IMR-90 (cell line): ENCODE data around the gene SLC9A7. TPM values are rescaled to one million over a fixed set of nuclear protein-coding genes. Genes with fewer than 3 reads are reported as not detected.

Experiments used
- ATAC-seq: fragments of 200-7000 bp; cut with Tn5 transposase; 2 replicates; pipeline ENCODE4 v1.9.1; 2020; ENCODE audit warnings: low read depth, mild to moderate bottlenecking, moderate library complexity
- BruUV-seq: library from RNA; stranded (reverse); fragments of 400-500 nt; replicated peaks from 2 replicates; lab custom pipeline; 2021; lab: Mats Ljungman, UMichigan
- CTCF ChIA-PET: fragments of 300-600 bp; formaldehyde crosslinking; extraction: SDS; loops from one replicate; lab custom pipeline; 2021; ENCODE audit warnings: antibody characterized with exemption; lab: Yijun Ruan, JAX
- POLR2A ChIA-PET: fragments of 300-600 bp; sonication (Branson Sonifier 250); formaldehyde crosslinking; loops from one replicate; lab custom pipeline; 2022; ENCODE audit warnings: antibody characterized with exemption; ENCODE audit not compliant: unreplicated experiment; lab: Charles Lee
- DNase-seq: peaks from one replicate; pipeline ENCODE4 v3.0.0; 2013
- H2AFZ ChIP-seq: replicated peaks from 2 replicates; pipeline ENCODE3; 2013; ENCODE audit warnings: low read length, mild to moderate bottlenecking; ENCODE audit not compliant: poor library complexity
- H2AK5ac ChIP-seq: 2 replicates; pipeline ENCODE4 v1.6.1; 2013; ENCODE audit warnings: low read depth, low read length, inconsistent platforms
- H2AK9ac ChIP-seq: replicated peaks from 2 replicates; pipeline ENCODE3; 2013; ENCODE audit warnings: mild to moderate bottlenecking, low read depth, low read length, moderate library complexity; ENCODE audit not compliant: poor library complexity
- H2BK120ac ChIP-seq: 2 replicates; pipeline ENCODE4 v1.6.1; 2013; ENCODE audit warnings: low read depth, low read length, inconsistent platforms
- H2BK15ac ChIP-seq: 3 replicates; pipeline ENCODE4 v1.6.1; 2013; ENCODE audit warnings: low read depth, low read length, inconsistent platforms
- H2BK20ac ChIP-seq: 2 replicates; pipeline ENCODE4 v1.6.1; 2013; ENCODE audit warnings: low read depth, mild to moderate bottlenecking, inconsistent platforms, low read length, moderate library complexity
- H2BK5ac ChIP-seq: 2 replicates; pipeline ENCODE4 v1.6.1; 2013; ENCODE audit warnings: mild to moderate bottlenecking, low read depth, low read length, inconsistent platforms; ENCODE audit not compliant: poor library complexity, severe bottlenecking
- H3K14ac ChIP-seq: replicated peaks from 2 replicates; pipeline ENCODE4 v1.6.1; 2013; ENCODE audit warnings: low read depth, low read length, inconsistent platforms
- H3K18ac ChIP-seq: 2 replicates; pipeline ENCODE4 v1.6.1; 2013; ENCODE audit warnings: low read depth, low read length, control low read depth
- H3K23ac ChIP-seq: 2 replicates; pipeline ENCODE4 v1.6.1; 2013; ENCODE audit warnings: low read depth, low read length, inconsistent platforms
- H3K27ac ChIP-seq: 2 replicates; pipeline ENCODE4 v1.5.1; 2013; ENCODE audit warnings: mild to moderate bottlenecking, control low read depth, low read length; ENCODE audit not compliant: insufficient read depth
- H3K27me3 ChIP-seq: 2 replicates; pipeline ENCODE4 v1.6.1; 2013; ENCODE audit warnings: low read length; ENCODE audit not compliant: control insufficient read depth, insufficient read depth
- H3K36me3 ChIP-seq: 2 replicates; pipeline ENCODE4 v1.6.1; 2013; ENCODE audit warnings: low read length, mixed read lengths; ENCODE audit not compliant: control insufficient read depth, insufficient read depth
- H3K4ac ChIP-seq: 2 replicates; pipeline ENCODE4 v1.6.1; 2013; ENCODE audit warnings: low read depth, low read length, inconsistent platforms
- H3K4me1 ChIP-seq: 2 replicates; pipeline ENCODE4 v1.6.1; 2013; ENCODE audit warnings: low read length, mixed read lengths; ENCODE audit not compliant: control insufficient read depth, insufficient read depth
- H3K4me2 ChIP-seq: 2 replicates; pipeline ENCODE4 v1.6.1; 2013; ENCODE audit warnings: low read depth, mild to moderate bottlenecking, control low read depth, low read length, moderate library complexity
- H3K4me3 ChIP-seq: 2 replicates; pipeline ENCODE4 v1.5.1; 2013; ENCODE audit warnings: low read depth, mild to moderate bottlenecking, control low read depth, low read length, moderate library complexity; ENCODE audit not compliant: insufficient read depth
- H3K56ac ChIP-seq: 2 replicates; pipeline ENCODE4 v1.6.1; 2013; ENCODE audit warnings: low read length, inconsistent platforms; ENCODE audit not compliant: insufficient read depth; ENCODE audit errors: extremely low read depth
- H3K79me1 ChIP-seq, 2 experiments: 2 replicates each; pipeline ENCODE4 v1.6.1; 2013; ENCODE audit warnings: low read length in 2 of 2, inconsistent platforms in 1 of 2, low read depth in 1 of 2
- H3K9ac ChIP-seq: 2 replicates; pipeline ENCODE4 v1.6.1; 2013; ENCODE audit warnings: low read depth, low read length, control low read depth
- H3K9me1 ChIP-seq: 2 replicates; pipeline ENCODE4 v1.6.1; 2013; ENCODE audit warnings: low read length, inconsistent platforms; ENCODE audit not compliant: insufficient read depth
- H3K9me3 ChIP-seq: 2 replicates; pipeline ENCODE4 v1.6.1; 2013; ENCODE audit warnings: low read length; ENCODE audit not compliant: control insufficient read depth, insufficient read depth
- H4K20me1 ChIP-seq: 2 replicates; pipeline ENCODE4 v1.6.1; 2013; ENCODE audit warnings: low read length, inconsistent platforms; ENCODE audit not compliant: insufficient read depth
- H4K5ac ChIP-seq: 2 replicates; pipeline ENCODE4 v1.6.1; 2013; ENCODE audit warnings: mild to moderate bottlenecking, low read depth, low read length, control low read depth
- H4K8ac ChIP-seq, 2 experiments: 2 replicates each; pipeline ENCODE4 v1.6.1; 2013; ENCODE audit warnings: low read depth in 2 of 2, low read length in 2 of 2, control low read depth in 1 of 2, inconsistent platforms in 1 of 2
- H4K91ac ChIP-seq: 2 replicates; pipeline ENCODE4 v1.6.1; 2013; ENCODE audit warnings: low read depth, low read length, inconsistent platforms; ENCODE audit not compliant: insufficient read depth
- MAZ ChIP-seq: IDR thresholded peaks from 2 replicates; pipeline ENCODE4 v1.6.1; 2012; ENCODE audit warnings: low read depth, mild to moderate bottlenecking, low read length, improper control_type of control experiment, moderate library complexity, borderline replicate concordance
- MXI1 ChIP-seq: IDR thresholded peaks from 2 replicates; pipeline ENCODE4 v1.6.1; 2012; ENCODE audit warnings: low read depth, mild to moderate bottlenecking, low read length, moderate library complexity, borderline replicate concordance
- RAD21 ChIP-seq: IDR thresholded peaks from 2 replicates; pipeline ENCODE4 v1.6.1; 2012; ENCODE audit warnings: low read length, improper control_type of control experiment
- RCOR1 ChIP-seq: IDR thresholded peaks from 2 replicates; pipeline ENCODE4 v1.6.1; 2012; ENCODE audit warnings: mild to moderate bottlenecking, low read length, improper control_type of control experiment; ENCODE audit not compliant: insufficient replicate concordance
- RFX5 ChIP-seq: IDR thresholded peaks from 2 replicates; pipeline ENCODE4 v1.8.0; 2012; ENCODE audit warnings: low read depth, mild to moderate bottlenecking, low read length, moderate library complexity
- USF2 ChIP-seq: fragments of 150-350 bp; IDR thresholded peaks from 2 replicates; pipeline ENCODE4 v1.6.1; 2017; ENCODE audit warnings: mild to moderate bottlenecking, antibody characterized with exemption, low read length, low read depth
- WGBS, 2 experiments: methylation state at CpG; one replicate each; pipeline versions ENCODE4 v1.1.5 to v1.1.7; 2013; ENCODE audit warnings: missing lambda C conversion rate in 2 of 2; ENCODE audit not compliant: insufficient read length in 1 of 2; ENCODE audit errors: extremely low coverage in 2 of 2; 5-methylcytosine and 5-hydroxymethylcytosine counted together
- dilution Hi-C: fragments of 300-500 bp; cut with HindIII; formaldehyde crosslinking; loops from one replicate; pipeline ENCODE4 v1.14.3; 2018; ENCODE audit warnings: low sequenced_read_pairs; ENCODE audit not compliant: unreplicated experiment
- in situ Hi-C: fragments of 300-500 bp; cut with MboI; formaldehyde crosslinking; loops from 3 replicates; pipeline ENCODE4 v1.14.3; 2019; ENCODE audit warnings: low sequenced_read_pairs, inconsistent platforms, mixed read lengths
- intact Hi-C: fragments of 100-400 bp; cut with micrococcal nuclease; formaldehyde crosslinking; loops from 2 replicates; pipeline ENCODE4 v1.10.0; 2022
- polyA plus RNA-seq, 3 experiments: library from polyadenylated mRNA; depleted of rRNA; stranded (reverse); fragments of >200 nt; gene quantifications; 2 replicates each; pipeline ENCODE4 v1.2.3, GENCODE V29; 2012; ENCODE audit warnings: low replicate concordance in 1 of 3
- total RNA-seq: library from RNA; depleted of rRNA; stranded (reverse); fragments of >200 nt; gene quantifications from 2 replicates; pipeline ENCODE4 v1.2.3, GENCODE V29; 2012
- TF ChIP-seq, protein P1 (sequence below): conservative IDR thresholded peaks from 2 replicates; pipeline ENCODE4 v1.5.1; 2012; ENCODE audit warnings: mild to moderate bottlenecking, low read depth, low read length, improper control_type of control experiment
- TF ChIP-seq, protein P2 (sequence below): fragments of 150-350 bp; IDR thresholded peaks from 2 replicates; pipeline ENCODE4 v1.6.1; 2016; ENCODE audit warnings: low read depth, mild to moderate bottlenecking, low read length, moderate library complexity, borderline replicate concordance

Gene SLC9A7
- total and polyA plus RNA-seq, 2 of the 4 experiments (the other 2 are of a cell fraction) = 14.4 to 76.4 TPM

- no TSS peak for BruUV-seq
- TF ChIP-seq RCOR1 (no peak), RFX5 (no peak), MAZ (no peak), RAD21 (no peak), USF2 (no peak), MXI1 (no peak)
- TF ChIP-seq, protein P1, sequence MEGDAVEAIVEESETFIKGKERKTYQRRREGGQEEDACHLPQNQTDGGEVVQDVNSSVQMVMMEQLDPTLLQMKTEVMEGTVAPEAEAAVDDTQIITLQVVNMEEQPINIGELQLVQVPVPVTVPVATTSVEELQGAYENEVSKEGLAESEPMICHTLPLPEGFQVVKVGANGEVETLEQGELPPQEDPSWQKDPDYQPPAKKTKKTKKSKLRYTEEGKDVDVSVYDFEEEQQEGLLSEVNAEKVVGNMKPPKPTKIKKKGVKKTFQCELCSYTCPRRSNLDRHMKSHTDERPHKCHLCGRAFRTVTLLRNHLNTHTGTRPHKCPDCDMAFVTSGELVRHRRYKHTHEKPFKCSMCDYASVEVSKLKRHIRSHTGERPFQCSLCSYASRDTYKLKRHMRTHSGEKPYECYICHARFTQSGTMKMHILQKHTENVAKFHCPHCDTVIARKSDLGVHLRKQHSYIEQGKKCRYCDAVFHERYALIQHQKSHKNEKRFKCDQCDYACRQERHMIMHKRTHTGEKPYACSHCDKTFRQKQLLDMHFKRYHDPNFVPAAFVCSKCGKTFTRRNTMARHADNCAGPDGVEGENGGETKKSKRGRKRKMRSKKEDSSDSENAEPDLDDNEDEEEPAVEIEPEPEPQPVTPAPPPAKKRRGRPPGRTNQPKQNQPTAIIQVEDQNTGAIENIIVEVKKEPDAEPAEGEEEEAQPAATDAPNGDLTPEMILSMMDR = no peak
- TF ChIP-seq, protein P2, sequence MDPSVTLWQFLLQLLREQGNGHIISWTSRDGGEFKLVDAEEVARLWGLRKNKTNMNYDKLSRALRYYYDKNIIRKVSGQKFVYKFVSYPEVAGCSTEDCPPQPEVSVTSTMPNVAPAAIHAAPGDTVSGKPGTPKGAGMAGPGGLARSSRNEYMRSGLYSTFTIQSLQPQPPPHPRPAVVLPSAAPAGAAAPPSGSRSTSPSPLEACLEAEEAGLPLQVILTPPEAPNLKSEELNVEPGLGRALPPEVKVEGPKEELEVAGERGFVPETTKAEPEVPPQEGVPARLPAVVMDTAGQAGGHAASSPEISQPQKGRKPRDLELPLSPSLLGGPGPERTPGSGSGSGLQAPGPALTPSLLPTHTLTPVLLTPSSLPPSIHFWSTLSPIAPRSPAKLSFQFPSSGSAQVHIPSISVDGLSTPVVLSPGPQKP = no peak
- Histone ChIP-seq H3K9me1 (peaks cover 3% of the 10 kb centered on the region; the same call in 1 of the 2 replicates), H3K23ac (no peak overlapping the region), H3K4ac (no peak overlapping the region), H3K27me3 (no peaks in the 10 kb centered on the region), H3K36me3 (no peaks in the 10 kb centered on the region), H3K27ac (no peak overlapping the region), H3K4me3 (no peak overlapping the region), H2BK15ac (no peak overlapping the region), H3K4me1 (peaks cover 6% of the 10 kb centered on the region), H3K18ac (no peak overlapping the region), H3K4me2 (no peak overlapping the region), H3K14ac (no peak overlapping the region), H2BK20ac (no peak overlapping the region), H3K56ac (no peak overlapping the region), H2AK9ac (no peak overlapping the region), H4K5ac (no peak overlapping the region), H3K9me3 (no peaks in the 10 kb centered on the region), H3K9ac (no peak overlapping the region), H4K8ac (no peak overlapping the region), H4K20me1 (no peaks in the 10 kb centered on the region; the same call in 1 of the 2 replicates), H2BK5ac (no peak overlapping the region), H2AK5ac (no peak overlapping the region), H2AFZ (no peak overlapping the region), H4K91ac (no peak overlapping the region), H2BK120ac (no peak overlapping the region), H3K79me1 (peaks cover 3 to 12% of the 10 kb centered on the region in 2 experiments; a peak in 2 of 4 replicates)
- CTCF ChIA-PET = no interaction called here
- intact Hi-C loops = loop anchor here (10.0 kb wide), 1 partner anchor 164 kb away; the partner anchor contains the start of gene JADE3
- ATAC-seq (no peak), DNase-seq (no peak)
- in situ Hi-C loops = no loop called here
- dilution Hi-C loops = no loop called here
- no CpG with 5 or more reads among the region's 1 CpG for WGBS, 2 experiments
- POLR2A ChIA-PET = no interaction called here
Measured at GRCh38 chrX:46750889-46751288, 8.0 kb downstream of the SLC9A7 start.
